ENCODE measurements around the gene MYL6. TPM values are rescaled to one million over a fixed set of nuclear protein-coding genes. Genes with fewer than 3 reads are reported as not detected.

Gene MYL6
- total and polyA plus RNA-seq, 10 of the 15 experiments (the other 5 are each of a cell fraction or from before 2014, with no cell fraction given): 1,000 to 4,116 (median 1,828) TPM

GRCh38 chr12:56197921-56198635 is 39.9 kb downstream of the MYL6 start:
- Histone ChIP-seq H3K79me2 (ENCODE audit: control insufficient read depth, insufficient read depth, low read length) (no peaks in the 10 kb centered on the region), H3K9ac (ENCODE audit: control insufficient read depth, insufficient read depth, low read length) (no peak overlapping the region), H3K4me1 (ENCODE audit: control insufficient read depth, insufficient read depth, low read length) (no peaks in the 10 kb centered on the region), H2AFZ (ENCODE audit: control insufficient read depth, low read depth, low read length) (no peak overlapping the region), H3K4me3 (no peak overlapping the region), H3K4me2 (ENCODE audit: control insufficient read depth, insufficient read depth) (no peak overlapping the region), H3K27ac (ENCODE audit: control insufficient read depth, insufficient read depth) (no peak overlapping the region), H3K36me3 (ENCODE audit: control insufficient read depth in 2 of 2, insufficient read depth in 2 of 2, low read length in 1 of 2) (no peaks in the 10 kb centered on the region), H4K20me1 (ENCODE audit: control insufficient read depth, insufficient read depth) (no peaks in the 10 kb centered on the region), H3K27me3 (replicated peaks in 1 of 2; ENCODE audit: control insufficient read depth in 2 of 2, insufficient read depth in 2 of 2, low read length in 1 of 2) (no peaks in the 10 kb centered on the region), H3K9me3 (replicated peaks; ENCODE audit: control insufficient read depth, insufficient read depth, low read length) (no peaks in the 10 kb centered on the region)
- POLR2A ChIA-PET: interaction anchor here (0.6 kb wide), 1 partner anchor 423 kb away, joined by 5 read pairs; no protein-coding TSS in a partner anchor
- FAIRE-seq: no peak
- SMC1A ChIA-PET (ENCODE audit: uncharacterized antibody, unreplicated experiment): interaction anchor here (0.6 to 1.7 kb wide), 3 partner anchors 24 to 58 kb away, joined by 3 to 6 read pairs (median 3); partner anchors contain the start of gene RNF41
- CTCF ChIA-PET: interaction anchor here (1.0 to 4.7 kb wide), 4 partner anchors 8 to 266 kb away, joined by 4 to 26 read pairs (median 6); no protein-coding TSS in a partner anchor
- intact Hi-C loops (cut with micrococcal nuclease; ENCODE audit: unreplicated experiment) (loop anchor here (10.0 kb wide), 1 partner anchor 397 kb away; no protein-coding TSS in a partner anchor), in situ Hi-C loops (cut with MboI) (no loop called here)
- ATAC-seq: no peak
- RAD21 ChIA-PET (ENCODE audit: unreplicated experiment): no interaction called here
- BruUV-seq (replicated peaks): no TSS peak
- no peak for TF ChIP-seq NBN (IDR thresholded peaks at IDR 0.05)
- TF ChIP-seq GATAD2B (conservative IDR thresholded peaks at IDR 0.05; ENCODE audit: low read depth): no peak
- no peak for TF ChIP-seq JUNB (IDR thresholded peaks at IDR 0.05)
- no peak for TF ChIP-seq ZBTB4 (CRISPR knock-in tag; IDR thresholded peaks at IDR 0.05)
- no peak for TF ChIP-seq GABPA (IDR thresholded peaks at IDR 0.05; ENCODE audit: low read depth)
- no peak for TF ChIP-seq CREB1 (IDR thresholded peaks at IDR 0.05; ENCODE audit: low read depth)
- TF ChIP-seq YBX1 (IDR thresholded peaks at IDR 0.05): no peak
- no peak for TF ChIP-seq TARDBP (IDR thresholded peaks at IDR 0.05; ENCODE audit: borderline replicate concordance)
- TF ChIP-seq CBX5 (IDR thresholded peaks at IDR 0.05; ENCODE audit: low read depth): no peak
- TF ChIP-seq SIX5 (IDR thresholded peaks at IDR 0.05; ENCODE audit: low read depth, low read length, severe bottlenecking): no peak
- no peak for TF ChIP-seq USF1 (IDR thresholded peaks at IDR 0.05; ENCODE audit: borderline replicate concordance, extremely low read length, insufficient read depth, low read depth, low read length)
- TF ChIP-seq SPI1 (IDR thresholded peaks at IDR 0.05; ENCODE audit: borderline replicate concordance, insufficient read depth, low read depth, low read length): no peak
- no peak for TF ChIP-seq FOXM1 (IDR thresholded peaks at IDR 0.05; ENCODE audit: low read depth, low read length)
- no peak for TF ChIP-seq RELA (IDR thresholded peaks at IDR 0.05; ENCODE audit: borderline replicate concordance, partially characterized antibody)
- TF ChIP-seq BCLAF1 (IDR thresholded peaks at IDR 0.05): no peak
- TF ChIP-seq FOS (IDR thresholded peaks at IDR 0.05; ENCODE audit: borderline replicate concordance, extremely low read depth, insufficient read length): no peak
- TF ChIP-seq KLF5 (IDR thresholded peaks at IDR 0.05; ENCODE audit: partially characterized antibody): no peak
- TF ChIP-seq MYB (IDR thresholded peaks at IDR 0.05; ENCODE audit: borderline replicate concordance, low read depth, low read length): no peak
- 87% methylated on average over 9 of the region's 9 CpGs for WGBS (ENCODE audit: insufficient coverage, insufficient replicate concordance, low lambda C conversion rate, missing lambda C conversion rate)
- DNase-seq (ENCODE audit: low read depth, low spot score): no peak
